ENCODE data around the gene FRK.

Gene FRK

GRCh38 chr6:116010790-116011401 lies 49.8 kb downstream of the FRK start:
- Histone ChIP-seq H3K4me3 (replicated peaks; ENCODE audit: low read depth, low read length) (no peak overlapping the region), H3K36me3 (ENCODE audit: control insufficient read depth, insufficient read depth, low read length) (no peaks in the 10 kb centered on the region), H3K27me3 (replicated peaks; ENCODE audit: control insufficient read depth, insufficient read depth, low read length) (no peaks in the 10 kb centered on the region)
- no peak for DNase-seq (ENCODE audit: extremely low read depth, insufficient read length)
- TF ChIP-seq CTCF (IDR thresholded peaks at IDR 0.05; ENCODE audit: insufficient read depth, low read length, poor library complexity, severe bottlenecking): peak; percentile 78

GRCh38 chr6:116010386-116010785 lies 50.3 kb downstream of the FRK start:
- H3K4me3 ChIP-seq (replicated peaks; ENCODE audit: low read depth, low read length): no peak overlapping the region
- DNase-seq (ENCODE audit: extremely low read depth, insufficient read length): no peak
- TF ChIP-seq CTCF (IDR thresholded peaks at IDR 0.05; ENCODE audit: insufficient read depth, low read length, poor library complexity, severe bottlenecking): no peak
- H3K27me3 ChIP-seq (replicated peaks; ENCODE audit: control insufficient read depth, insufficient read depth, low read length): no peaks in the 10 kb centered on the region
- no peaks in the 10 kb centered on the region for H3K36me3 ChIP-seq (ENCODE audit: control insufficient read depth, insufficient read depth, low read length)

GRCh38 chr6:116008470-116009243 lies 52.0 kb downstream of the FRK start:
- TF ChIP-seq CTCF (IDR thresholded peaks at IDR 0.05; ENCODE audit: insufficient read depth, low read length, poor library complexity, severe bottlenecking): no peak
- DNase-seq (ENCODE audit: extremely low read depth, insufficient read length): no peak
- no peaks in the 10 kb centered on the region for H3K27me3 ChIP-seq (replicated peaks; ENCODE audit: control insufficient read depth, insufficient read depth, low read length)
- no peak overlapping the region for H3K4me3 ChIP-seq (replicated peaks; ENCODE audit: low read depth, low read length)
- H3K36me3 ChIP-seq (ENCODE audit: control insufficient read depth, insufficient read depth, low read length): no peaks in the 10 kb centered on the region

- DNase-seq (ENCODE audit: extremely low read depth, insufficient read length): no peak
Measured at GRCh38 chr6:116004841-116005815, 55.6 kb downstream of the FRK start.

More at GRCh38 chr6:116004841-116005815, 55.6 kb downstream of the FRK start:
- TF ChIP-seq CTCF (IDR thresholded peaks at IDR 0.05; ENCODE audit: insufficient read depth, low read length, poor library complexity, severe bottlenecking): no peak
- H3K4me3 ChIP-seq (replicated peaks; ENCODE audit: low read depth, low read length): no peak overlapping the region
- H3K27me3 ChIP-seq (replicated peaks; ENCODE audit: control insufficient read depth, insufficient read depth, low read length): no peaks in the 10 kb centered on the region
- H3K36me3 ChIP-seq (ENCODE audit: control insufficient read depth, insufficient read depth, low read length): no peaks in the 10 kb centered on the region; the same call in none of the 2 replicates

Measured in GM06990 (cell line).